ENCODE measurements around the gene MALAT1.

The MALAT1 gene

GRCh38 chr11:65530157-65530496, 31.3 kb downstream of the MALAT1 start:
- no peak overlapping the region for H3K4me3 ChIP-seq (ENCODE audit: low read depth, low read length)
- TF ChIP-seq, protein P1, sequence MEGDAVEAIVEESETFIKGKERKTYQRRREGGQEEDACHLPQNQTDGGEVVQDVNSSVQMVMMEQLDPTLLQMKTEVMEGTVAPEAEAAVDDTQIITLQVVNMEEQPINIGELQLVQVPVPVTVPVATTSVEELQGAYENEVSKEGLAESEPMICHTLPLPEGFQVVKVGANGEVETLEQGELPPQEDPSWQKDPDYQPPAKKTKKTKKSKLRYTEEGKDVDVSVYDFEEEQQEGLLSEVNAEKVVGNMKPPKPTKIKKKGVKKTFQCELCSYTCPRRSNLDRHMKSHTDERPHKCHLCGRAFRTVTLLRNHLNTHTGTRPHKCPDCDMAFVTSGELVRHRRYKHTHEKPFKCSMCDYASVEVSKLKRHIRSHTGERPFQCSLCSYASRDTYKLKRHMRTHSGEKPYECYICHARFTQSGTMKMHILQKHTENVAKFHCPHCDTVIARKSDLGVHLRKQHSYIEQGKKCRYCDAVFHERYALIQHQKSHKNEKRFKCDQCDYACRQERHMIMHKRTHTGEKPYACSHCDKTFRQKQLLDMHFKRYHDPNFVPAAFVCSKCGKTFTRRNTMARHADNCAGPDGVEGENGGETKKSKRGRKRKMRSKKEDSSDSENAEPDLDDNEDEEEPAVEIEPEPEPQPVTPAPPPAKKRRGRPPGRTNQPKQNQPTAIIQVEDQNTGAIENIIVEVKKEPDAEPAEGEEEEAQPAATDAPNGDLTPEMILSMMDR (conservative IDR thresholded peaks at IDR 0.05; ENCODE audit: low read depth, low read length) = peak; percentile 46
- no peak for DNase-seq (ENCODE audit: low read depth)

GRCh38 chr11:65532388-65533064, 33.7 kb downstream of the MALAT1 start:
- no peak overlapping the region for H3K4me3 ChIP-seq (ENCODE audit: low read depth, low read length)
- TF ChIP-seq, protein P1 (conservative IDR thresholded peaks at IDR 0.05; ENCODE audit: low read depth, low read length) = no peak
- DNase-seq (ENCODE audit: low read depth) = no peak

DNA sequence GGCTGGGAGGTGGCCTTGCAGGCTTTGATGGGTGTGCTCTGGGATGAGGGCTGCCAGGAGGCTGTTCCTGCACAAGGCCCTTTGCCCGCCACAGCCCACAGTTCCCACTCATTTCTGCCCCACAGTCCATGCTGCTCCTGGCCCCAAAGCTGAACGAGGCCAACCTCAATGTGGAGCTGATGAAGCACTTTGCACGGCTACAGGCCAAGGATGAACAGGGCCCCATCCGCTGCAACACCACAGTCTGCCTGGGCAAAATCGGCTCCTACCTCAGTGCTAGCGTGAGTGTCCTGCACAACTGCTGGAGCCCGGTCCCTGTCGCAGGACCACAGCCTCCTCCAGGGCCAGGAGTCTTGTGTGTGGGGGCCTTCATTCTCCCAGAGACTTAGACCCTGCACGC, 36.3 kb downstream of the MALAT1 start:
- TF ChIP-seq, protein P1 (conservative IDR thresholded peaks at IDR 0.05; ENCODE audit: low read depth, low read length) = no peak
- H3K4me3 ChIP-seq (ENCODE audit: low read depth, low read length) = no peak overlapping the region
- DNase-seq (ENCODE audit: low read depth) = no peak

DNA sequence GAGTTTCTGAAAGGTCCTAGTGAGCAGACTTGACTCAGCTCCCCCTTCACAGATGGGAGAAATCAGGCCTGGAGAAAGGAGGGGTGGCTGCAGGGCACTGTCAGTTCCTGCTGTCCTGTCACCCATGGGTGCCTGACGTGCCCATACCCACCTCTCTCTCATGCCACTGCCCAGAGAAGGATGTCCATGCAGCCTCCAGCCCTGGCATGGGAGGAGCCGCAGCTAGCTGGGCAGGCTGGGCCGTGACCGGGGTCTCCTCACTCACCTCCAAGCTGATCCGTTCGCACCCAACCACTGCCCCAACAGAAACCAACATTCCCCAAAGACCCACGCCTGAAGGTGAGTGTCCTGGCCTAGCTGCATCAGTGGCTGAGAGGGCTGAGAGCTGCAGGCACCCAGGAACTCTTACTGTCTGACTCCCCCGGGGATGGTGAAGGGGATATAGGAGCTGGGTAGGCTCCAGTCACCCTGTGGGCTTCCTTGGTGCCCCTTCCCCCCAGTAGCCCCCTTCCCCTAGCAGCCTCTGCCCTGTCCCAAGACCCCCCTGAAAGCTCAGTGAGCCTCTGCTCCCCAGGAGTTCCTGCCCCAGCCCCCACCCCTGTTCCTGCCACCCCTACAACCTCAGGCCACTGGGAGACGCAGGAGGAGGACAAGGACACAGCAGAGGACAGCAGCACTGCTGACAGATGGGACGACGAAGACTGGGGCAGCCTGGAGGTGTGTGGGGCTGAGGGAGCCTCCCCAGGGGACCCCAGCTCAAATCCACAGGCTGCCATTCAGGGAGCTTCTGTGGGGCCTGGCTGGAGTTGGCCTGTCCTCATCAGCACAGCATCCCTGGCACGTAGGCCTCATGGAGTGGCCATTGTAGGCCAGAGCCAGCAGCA, 37.8 kb downstream of the MALAT1 start:
- H3K4me3 ChIP-seq (ENCODE audit: low read depth, low read length) = no peak overlapping the region
- TF ChIP-seq, protein P1 (conservative IDR thresholded peaks at IDR 0.05; ENCODE audit: low read depth, low read length) = no peak
- DNase-seq (ENCODE audit: low read depth) = no peak

- TF ChIP-seq, protein P1 (conservative IDR thresholded peaks at IDR 0.05; ENCODE audit: low read depth, low read length) = no peak
- DNase-seq (ENCODE audit: low read depth) = no peak
- no peak overlapping the region for H3K4me3 ChIP-seq (ENCODE audit: low read depth, low read length)
These were observed 38.4 kb downstream of the MALAT1 start for GRCh38 chr11:65537296-65537597.

DNA sequence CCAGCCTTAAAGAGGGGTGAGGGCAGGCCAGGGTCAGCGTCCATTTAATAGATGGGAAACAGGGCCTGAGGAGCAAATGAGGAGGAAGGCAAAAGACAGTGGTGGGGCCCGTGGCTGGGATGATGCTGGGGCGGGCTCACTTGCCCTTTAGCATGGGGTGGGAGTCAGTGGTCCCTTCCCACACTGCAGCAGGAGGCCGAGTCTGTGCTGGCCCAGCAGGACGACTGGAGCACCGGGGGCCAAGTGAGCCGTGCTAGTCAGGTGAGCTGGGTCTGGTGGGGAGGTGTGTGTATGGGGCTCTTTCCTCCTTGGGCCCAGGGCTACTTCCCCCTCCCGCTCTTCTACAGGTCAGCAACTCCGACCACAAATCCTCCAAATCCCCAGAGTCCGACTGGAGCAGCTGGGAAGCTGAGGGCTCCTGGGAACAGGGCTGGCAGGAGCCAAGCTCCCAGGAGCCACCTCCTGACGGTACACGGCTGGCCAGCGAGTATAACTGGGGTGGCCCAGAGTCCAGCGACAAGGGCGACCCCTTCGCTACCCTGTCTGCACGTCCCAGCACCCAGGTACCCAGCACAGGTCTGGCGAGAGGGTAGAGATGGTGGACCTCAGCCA, 38.9 kb downstream of the MALAT1 start:
- TF ChIP-seq, protein P1 (conservative IDR thresholded peaks at IDR 0.05; ENCODE audit: low read depth, low read length) = no peak
- DNase-seq (ENCODE audit: low read depth) = no peak

More for the DNA sequence above, 38.9 kb downstream of the MALAT1 start:
- H3K4me3 ChIP-seq (ENCODE audit: low read depth, low read length) = no peak overlapping the region
